Stomach (tissue), 4 donors: ENCODE results near the gene PARD3.

Experiments used
- CTCF ChIP-seq, 7 experiments: fragments of 450-650 bp in 4 of 7; fragments of 200-600 bp in 3 of 7; sonication (generic) in 3 of 7; IDR thresholded peaks; one replicate each; pipeline ENCODE4 v1.5.1; 2016 to 2019; ENCODE audit warnings: antibody characterized with exemption in 7 of 7, control low read depth in 2 of 7, mild to moderate bottlenecking in 1 of 7
- EP300 ChIP-seq: sonication (generic); formaldehyde crosslinking; IDR thresholded peaks from one replicate; pipeline ENCODE4 v1.6.1; 2017; ENCODE audit warnings: antibody characterized with exemption
- POLR2A ChIP-seq, 4 donors: fragments of 450-650 bp; IDR thresholded peaks; one replicate each; pipeline ENCODE4 v1.6.1; 2016; ENCODE audit warnings: antibody characterized with exemption in 4 of 4, control low read depth in 2 of 4, mild to moderate bottlenecking in 1 of 4, moderate library complexity in 1 of 4
- POLR2AphosphoS5 ChIP-seq, 3 donors: sonication (generic); formaldehyde crosslinking; IDR thresholded peaks; one replicate each; pipeline ENCODE4 v1.6.1; 2016; ENCODE audit warnings: antibody characterized with exemption in 3 of 3

DNA sequence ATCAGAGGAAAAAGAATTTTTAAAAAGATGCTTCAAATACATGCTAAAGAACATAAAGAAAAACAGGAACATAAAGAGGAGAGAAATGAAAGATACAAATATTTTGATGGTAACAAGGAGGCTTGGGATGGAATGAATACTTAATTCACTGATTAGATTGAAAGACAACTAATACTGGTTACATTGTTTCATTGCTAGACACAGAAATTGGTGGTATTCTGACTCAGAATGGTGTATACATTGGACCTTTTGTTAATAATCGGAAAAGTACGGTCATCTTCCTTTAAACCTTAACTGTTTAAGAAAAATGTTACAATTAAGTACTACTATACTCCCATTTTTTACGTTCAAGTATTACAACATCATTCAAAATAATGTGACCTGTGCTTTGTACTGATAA lies 567.5 kb downstream of the PARD3 start:
- TF ChIP-seq POLR2A (IDR thresholded peaks at IDR 0.05) (no peak), CTCF (IDR thresholded peaks at IDR 0.05) (no peak), POLR2AphosphoS5 (IDR thresholded peaks at IDR 0.05) (no peak), EP300 (no peak)
